Mesothelial cell of epicardium (in vitro differentiated cells): ENCODE results near the gene CFAP77. TPM values are rescaled to one million over a fixed set of nuclear protein-coding genes. Genes with fewer than 3 reads are reported as not detected.
A peak's percentile ranks its signal among the peaks of the same experiment; 100 is the strongest.

Experiments
- DNase-seq, 2 experiments: peaks; one replicate each; pipeline ENCODE4 v3.0.0; 2021; ENCODE audit warnings: low spot score in 2 of 2; ENCODE audit not compliant: unreplicated experiment in 2 of 2
- H3K27ac Mint-ChIP-seq: 2 replicates; pipeline ENCODE4 v1.8.0; 2021; ENCODE audit warnings: mixed read lengths
- H3K27me3 Mint-ChIP-seq: 2 replicates; pipeline ENCODE4 v1.8.0; 2021; ENCODE audit warnings: low read depth, mixed read lengths
- H3K36me3 Mint-ChIP-seq: 2 replicates; pipeline ENCODE4 v1.8.0; 2021; ENCODE audit warnings: mixed read lengths
- H3K4me1 Mint-ChIP-seq: 2 replicates; pipeline ENCODE4 v1.8.0; 2021; ENCODE audit warnings: mixed read lengths
- H3K4me3 Mint-ChIP-seq: 2 replicates; pipeline ENCODE4 v1.8.0; 2021; ENCODE audit warnings: mild to moderate bottlenecking, moderate library complexity, mixed read lengths
- H3K9me3 Mint-ChIP-seq: 2 replicates; pipeline ENCODE4 v1.8.0; 2021; ENCODE audit warnings: mixed read lengths
- CTCF ChIP-seq: fragments of 200-600 bp; sonication (generic); IDR thresholded peaks from one replicate; pipeline ENCODE4 v1.5.0; 2021; ENCODE audit warnings: antibody characterized with exemption; ENCODE audit not compliant: unreplicated experiment
- total RNA-seq: library from RNA; stranded (reverse); gene quantifications from 3 replicates; pipeline ENCODE4 v1.2.1, GENCODE V29; 2021

Gene CFAP77
- total RNA-seq, 1 donor from 2014 or later, result not detected

- Mint-ChIP-seq H3K4me1 (peaks cover 12% of the 10 kb centered on the region), H3K36me3 (peaks cover 33% of the 10 kb centered on the region), H3K9me3 (no peaks in the 10 kb centered on the region), H3K4me3 (no peak overlapping the region), H3K27ac (no peak overlapping the region), H3K27me3 (peaks cover 1% of the 10 kb centered on the region)
- DNase-seq, result no peak
- no peak for TF ChIP-seq CTCF
Measured at GRCh38 chr9:132401824-132402223, 8.2 kb upstream of the CFAP77 start.

GRCh38 chr9:132404228-132404881 lies 5.7 kb upstream of the CFAP77 start:
- DNase-seq, result no peak
- peaks cover 15% of the 10 kb centered on the region for H3K27me3 Mint-ChIP-seq
- H3K36me3 Mint-ChIP-seq, result peaks cover 20% of the 10 kb centered on the region
- H3K4me3 Mint-ChIP-seq, result peak overlapping the region; percentile 15
- TF ChIP-seq CTCF, result no peak
- H3K4me1 Mint-ChIP-seq, result peaks cover 14% of the 10 kb centered on the region
- H3K9me3 Mint-ChIP-seq, result no peaks in the 10 kb centered on the region
- no peak overlapping the region for H3K27ac Mint-ChIP-seq

- H3K9me3 Mint-ChIP-seq, result no peaks in the 10 kb centered on the region
- no peak for TF ChIP-seq CTCF
- H3K4me1 Mint-ChIP-seq, result peaks cover 19% of the 10 kb centered on the region
- peaks cover 13% of the 10 kb centered on the region for H3K36me3 Mint-ChIP-seq
- H3K4me3 Mint-ChIP-seq, result peak within 1 kb of the TSS; percentile 92
- H3K27me3 Mint-ChIP-seq, result peaks cover 32% of the 10 kb centered on the region
- DNase-seq, result peak; percentile 74 to 85
- peak within 1 kb of the TSS; percentile 76 for H3K27ac Mint-ChIP-seq
Measured at GRCh38 chr9:132406554-132407122, 3.4 kb upstream of the CFAP77 start, which contains the start of gene TTF1. Gene TTF1, minus strand, starts transcription at chr9:132406840. Its CDS starts 4,019 bp downstream, at chr9:132402821.

- Mint-ChIP-seq H3K36me3 (peaks cover 8% of the 10 kb centered on the region), H3K9me3 (no peaks in the 10 kb centered on the region), H3K27ac (no peak overlapping the region), H3K27me3 (peaks cover 38% of the 10 kb centered on the region), H3K4me3 (peak overlapping the region; percentile 92), H3K4me1 (peaks cover 19% of the 10 kb centered on the region)
- DNase-seq, result no peak
- TF ChIP-seq CTCF, result no peak
Measured at GRCh38 chr9:132407196-132407595, 2.8 kb upstream of the CFAP77 start.

GRCh38 chr9:132408521-132408920 lies 1.5 kb upstream of the CFAP77 start:
- Mint-ChIP-seq H3K4me1 (peaks cover 19% of the 10 kb centered on the region), H3K27me3 (peaks cover 50% of the 10 kb centered on the region), H3K36me3 (no peaks in the 10 kb centered on the region), H3K9me3 (no peaks in the 10 kb centered on the region), H3K27ac (no peak overlapping the region), H3K4me3 (no peak overlapping the region)
- DNase-seq, result no peak
- no peak for TF ChIP-seq CTCF
